CD4-positive, alpha-beta T cell treated with Interleukin-15 for 1 hour (primary cell): ENCODE data around the gene SEMA4G.

ENCODE experiments used
- DNase-seq: peaks from one replicate; pipeline ENCODE4 v3.0.0-alpha.2; 2020

Gene SEMA4G, protein sequence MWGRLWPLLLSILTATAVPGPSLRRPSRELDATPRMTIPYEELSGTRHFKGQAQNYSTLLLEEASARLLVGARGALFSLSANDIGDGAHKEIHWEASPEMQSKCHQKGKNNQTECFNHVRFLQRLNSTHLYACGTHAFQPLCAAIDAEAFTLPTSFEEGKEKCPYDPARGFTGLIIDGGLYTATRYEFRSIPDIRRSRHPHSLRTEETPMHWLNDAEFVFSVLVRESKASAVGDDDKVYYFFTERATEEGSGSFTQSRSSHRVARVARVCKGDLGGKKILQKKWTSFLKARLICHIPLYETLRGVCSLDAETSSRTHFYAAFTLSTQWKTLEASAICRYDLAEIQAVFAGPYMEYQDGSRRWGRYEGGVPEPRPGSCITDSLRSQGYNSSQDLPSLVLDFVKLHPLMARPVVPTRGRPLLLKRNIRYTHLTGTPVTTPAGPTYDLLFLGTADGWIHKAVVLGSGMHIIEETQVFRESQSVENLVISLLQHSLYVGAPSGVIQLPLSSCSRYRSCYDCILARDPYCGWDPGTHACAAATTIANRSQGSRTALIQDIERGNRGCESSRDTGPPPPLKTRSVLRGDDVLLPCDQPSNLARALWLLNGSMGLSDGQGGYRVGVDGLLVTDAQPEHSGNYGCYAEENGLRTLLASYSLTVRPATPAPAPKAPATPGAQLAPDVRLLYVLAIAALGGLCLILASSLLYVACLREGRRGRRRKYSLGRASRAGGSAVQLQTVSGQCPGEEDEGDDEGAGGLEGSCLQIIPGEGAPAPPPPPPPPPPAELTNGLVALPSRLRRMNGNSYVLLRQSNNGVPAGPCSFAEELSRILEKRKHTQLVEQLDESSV

DNA sequence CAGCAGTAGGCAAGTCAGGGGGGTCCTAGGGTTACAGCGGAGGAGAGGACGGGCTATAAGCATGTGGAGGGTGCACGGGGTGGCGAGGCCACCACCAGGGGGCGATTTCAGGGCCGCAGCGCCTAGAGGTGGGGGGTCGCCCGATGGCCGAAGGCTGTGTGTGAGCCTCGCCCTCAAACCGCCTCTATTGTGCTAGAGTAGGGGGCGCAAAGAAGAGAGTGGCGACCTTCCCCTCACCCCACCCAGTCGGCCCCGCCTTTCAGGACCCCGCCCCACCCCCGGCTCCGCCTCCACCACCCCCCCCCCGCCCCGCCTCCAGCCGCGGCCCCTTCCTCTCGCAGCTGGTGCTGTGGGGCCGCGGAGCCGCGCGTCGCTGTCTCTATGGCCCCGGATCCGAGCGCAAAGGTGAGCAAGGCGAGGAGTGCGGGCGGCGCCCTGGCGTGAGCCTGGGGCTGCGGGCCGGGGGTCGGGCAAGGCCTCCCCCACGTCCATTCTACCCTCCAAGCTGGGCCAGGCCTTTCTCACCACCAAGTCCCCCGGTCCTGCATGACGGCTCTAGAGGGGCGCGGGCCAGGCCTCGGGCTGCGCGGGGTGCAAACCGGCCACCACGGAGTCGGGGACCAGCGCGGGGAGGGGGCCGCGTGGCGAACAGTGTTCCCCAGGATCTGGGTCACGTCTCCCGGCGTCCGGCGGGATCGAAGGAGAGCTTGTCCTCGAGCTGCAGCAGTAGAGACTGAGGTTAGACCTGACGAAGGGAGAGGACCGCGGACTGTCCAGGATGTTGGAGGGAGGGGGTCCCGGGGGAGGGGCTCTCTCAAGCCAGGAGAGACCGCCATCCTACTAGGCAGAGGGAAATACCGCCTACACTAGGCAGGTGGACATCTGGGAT lies at the start of gene SEMA4G:
SEMA4G (plus strand) TSS at position 318 of the 889 bp plus-strand sequence. CDS start 3,409 bp downstream, outside the sequence.
- DNase-seq: peak; percentile 41

DNA sequence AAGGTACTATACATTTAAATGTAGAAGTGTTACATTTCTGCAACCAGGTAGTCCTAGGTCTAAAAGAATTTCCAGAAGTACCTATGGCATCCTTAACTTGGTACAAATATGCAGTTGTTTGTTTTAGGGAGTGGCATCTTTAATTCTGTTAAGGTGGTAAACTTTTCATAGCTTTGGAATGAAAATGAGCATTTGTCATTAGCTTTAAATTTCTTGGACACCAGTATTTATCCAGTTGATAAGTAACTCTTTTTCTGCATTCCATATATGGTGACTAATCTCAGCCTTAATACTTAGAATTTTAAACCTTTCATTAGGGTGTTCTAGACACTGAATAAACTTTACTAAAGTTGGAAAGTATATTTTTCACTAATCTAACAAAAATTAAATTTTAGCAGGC lies 45.7 kb upstream of the SEMA4G start:
- no peak for DNase-seq

DNA sequence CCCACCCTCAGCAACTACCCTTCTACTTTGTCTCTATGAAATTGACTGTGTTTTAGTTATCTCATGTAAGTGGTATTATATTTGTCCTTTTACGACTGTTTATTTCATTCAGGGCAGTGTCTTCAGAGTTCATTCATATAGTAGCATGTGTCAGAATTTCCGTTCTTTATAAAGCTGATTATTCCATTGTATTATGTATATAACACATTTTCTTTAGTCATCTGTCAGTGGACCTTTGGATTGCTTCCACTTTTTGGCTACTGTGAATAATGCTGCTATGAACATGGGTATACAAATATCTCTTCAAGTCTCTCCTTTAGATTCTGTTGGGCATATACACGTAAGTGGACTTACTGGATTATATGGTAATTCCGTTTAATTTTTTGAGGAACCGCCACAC lies 42.0 kb upstream of the SEMA4G start:
- DNase-seq: no peak

DNA sequence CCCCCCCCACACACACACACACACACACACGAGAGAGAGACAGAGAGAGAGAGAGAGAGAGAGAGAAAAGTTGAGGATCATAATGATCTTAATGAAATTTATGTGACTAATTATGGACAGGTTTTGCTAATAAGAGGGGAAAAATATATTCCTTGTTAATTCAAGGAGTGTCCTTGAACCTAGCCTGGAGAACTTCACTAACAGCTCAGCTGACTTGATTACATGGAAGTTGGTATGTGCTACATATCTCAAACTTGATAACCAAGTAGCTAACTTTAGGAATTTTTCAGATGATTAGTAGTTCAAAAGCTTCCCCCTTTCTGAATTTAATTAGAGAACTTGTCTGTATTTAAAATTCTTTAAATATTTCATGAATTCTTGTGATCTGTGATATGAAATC lies 41.3 kb upstream of the SEMA4G start:
- no peak for DNase-seq

DNA sequence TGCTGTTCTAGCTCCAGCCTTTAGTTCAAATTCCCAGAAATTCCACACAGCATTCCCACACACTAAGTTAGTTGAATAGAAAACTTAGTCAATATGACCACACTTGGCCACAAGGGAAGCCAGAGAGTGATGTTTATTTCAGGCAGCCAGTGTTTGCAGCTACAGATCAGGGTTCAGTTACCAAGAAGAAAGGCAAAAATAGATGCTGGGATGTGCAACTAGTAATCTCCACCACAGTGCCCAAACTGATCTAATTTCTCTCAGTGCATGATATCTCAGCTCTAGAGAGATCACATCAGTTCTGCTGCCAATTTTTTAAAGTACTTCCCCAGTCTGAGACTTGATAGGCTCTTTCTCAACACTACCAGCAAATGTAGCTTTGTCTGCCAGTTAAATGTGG lies 38.9 kb upstream of the SEMA4G start:
- no peak for DNase-seq

DNA sequence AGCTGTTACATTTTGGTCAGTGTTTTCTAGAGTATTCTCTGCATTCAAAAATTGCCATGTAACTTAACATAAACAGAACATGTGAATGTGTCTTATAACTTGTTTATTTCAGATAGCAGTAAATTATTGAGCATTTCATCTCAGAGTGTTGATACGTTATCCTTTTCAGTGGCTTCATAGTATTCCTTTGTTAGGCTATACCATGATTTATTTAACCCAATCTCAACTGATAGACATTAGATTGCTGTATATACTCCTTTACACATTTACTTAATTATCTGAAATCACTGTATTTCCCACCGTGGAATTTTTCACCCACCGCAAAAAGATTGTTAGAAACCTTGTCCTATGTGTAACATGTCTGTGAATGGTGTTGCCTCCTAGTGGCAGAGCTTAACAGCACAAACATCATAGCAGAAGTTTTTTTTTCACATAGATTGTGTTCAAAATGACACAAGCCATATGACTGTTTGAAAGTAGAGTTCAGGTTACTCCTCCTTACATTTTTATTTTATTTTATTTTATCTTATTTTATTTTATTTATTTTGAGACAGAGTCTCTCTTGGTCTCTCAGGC lies 35.1 kb upstream of the SEMA4G start:
- DNase-seq: no peak

DNA sequence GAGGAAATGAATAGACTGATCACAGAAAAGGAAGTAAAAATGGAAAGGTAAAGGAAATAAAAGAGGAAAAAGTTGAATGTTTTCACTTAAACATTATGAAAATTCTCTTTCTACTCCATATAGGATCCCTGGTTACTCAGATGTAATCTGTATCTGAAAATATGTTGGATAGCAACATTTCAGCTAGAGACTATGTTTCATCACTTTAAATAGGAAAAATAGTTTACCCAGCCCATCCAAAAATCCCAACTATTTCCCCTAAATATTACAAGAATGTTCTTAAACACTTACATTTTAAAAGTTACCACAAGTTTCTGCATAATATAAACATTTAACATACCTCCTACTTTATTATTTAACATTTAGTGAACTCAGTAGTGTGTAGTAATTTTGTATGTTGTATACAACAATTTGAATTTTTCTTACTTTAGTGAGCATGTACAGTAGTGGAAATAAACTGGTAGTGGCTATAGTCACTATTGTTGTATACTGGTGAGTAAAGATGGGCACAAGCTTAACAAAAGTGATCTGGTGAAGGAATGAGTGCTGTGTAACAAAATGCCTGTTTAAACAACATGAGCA lies 29.4 kb upstream of the SEMA4G start:
- DNase-seq: no peak

DNA sequence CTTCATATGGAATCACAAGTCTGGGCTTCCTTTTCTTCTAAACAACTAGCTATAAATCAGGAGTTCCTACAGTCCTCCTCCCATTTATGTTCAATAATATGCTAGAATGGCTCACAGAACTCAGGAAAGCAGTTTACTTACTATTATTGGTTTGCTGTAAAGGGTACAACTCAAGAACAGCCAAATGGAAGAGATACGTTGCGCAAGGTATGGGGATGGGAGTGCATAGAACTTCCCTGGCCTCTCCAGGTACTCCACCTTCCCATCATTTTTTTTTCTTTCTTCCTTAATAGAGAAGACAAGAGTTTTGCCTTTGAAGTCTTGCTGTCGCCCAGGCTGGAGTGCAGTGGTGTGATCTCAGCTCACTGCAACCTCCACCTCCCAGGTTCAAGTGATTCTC lies 27.1 kb upstream of the SEMA4G start:
- no peak for DNase-seq

DNA sequence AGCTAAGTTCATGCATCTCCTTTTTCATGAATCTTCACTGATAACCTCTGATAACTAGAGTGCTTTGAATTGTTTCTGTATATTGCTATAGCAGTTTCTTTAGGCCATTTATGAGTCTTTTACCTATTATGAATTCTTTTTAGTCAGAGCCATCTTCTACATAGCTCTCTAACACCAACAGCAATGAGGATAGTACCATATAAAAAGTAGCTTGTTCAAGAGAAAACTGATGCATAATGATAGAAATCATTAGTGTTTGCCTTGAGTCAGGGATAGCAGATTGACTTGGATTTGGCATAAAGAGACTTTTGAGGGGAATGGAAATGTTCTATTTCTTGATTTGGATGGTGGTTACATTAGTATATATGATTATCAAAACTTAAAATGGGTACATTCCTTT lies 25.8 kb upstream of the SEMA4G start:
- no peak for DNase-seq

DNA sequence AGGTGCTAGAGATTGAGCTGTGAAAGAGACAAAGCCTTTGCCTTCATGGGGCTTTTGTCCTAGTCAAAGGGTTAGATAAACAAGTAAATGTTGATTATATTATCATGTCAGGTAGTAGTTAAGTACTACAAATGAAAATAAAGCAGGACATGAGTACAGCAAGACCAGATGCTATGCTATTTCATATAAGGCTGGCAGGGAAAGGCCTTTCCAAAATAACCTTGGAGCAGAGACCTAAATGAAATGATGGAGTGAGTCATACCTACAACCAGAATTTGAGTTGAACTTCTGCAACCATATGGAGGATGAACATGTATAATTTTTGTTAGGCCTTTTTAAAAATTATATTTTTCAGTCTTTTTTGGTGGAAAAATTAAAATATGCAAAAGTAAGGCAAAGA lies 23.6 kb upstream of the SEMA4G start:
- DNase-seq: no peak

DNA sequence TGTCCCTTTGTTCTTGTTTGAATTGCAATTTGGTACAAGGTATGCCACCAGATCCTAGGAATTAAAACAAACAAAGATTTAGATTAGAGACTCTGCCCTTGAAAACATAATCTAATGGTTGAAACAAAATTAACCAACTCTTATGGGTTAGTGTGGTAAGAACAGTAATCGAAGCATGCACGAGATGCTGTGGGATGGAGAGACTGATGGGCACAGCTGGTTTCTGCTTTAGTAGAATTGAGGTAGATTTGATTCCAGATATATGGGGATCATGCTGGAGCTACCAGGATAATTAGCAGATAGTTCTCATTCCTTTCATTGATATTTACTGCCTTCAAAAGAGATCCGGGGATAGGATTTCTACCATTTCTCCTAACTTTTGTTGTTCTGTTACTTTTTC lies 20.4 kb upstream of the SEMA4G start:
- no peak for DNase-seq

DNA sequence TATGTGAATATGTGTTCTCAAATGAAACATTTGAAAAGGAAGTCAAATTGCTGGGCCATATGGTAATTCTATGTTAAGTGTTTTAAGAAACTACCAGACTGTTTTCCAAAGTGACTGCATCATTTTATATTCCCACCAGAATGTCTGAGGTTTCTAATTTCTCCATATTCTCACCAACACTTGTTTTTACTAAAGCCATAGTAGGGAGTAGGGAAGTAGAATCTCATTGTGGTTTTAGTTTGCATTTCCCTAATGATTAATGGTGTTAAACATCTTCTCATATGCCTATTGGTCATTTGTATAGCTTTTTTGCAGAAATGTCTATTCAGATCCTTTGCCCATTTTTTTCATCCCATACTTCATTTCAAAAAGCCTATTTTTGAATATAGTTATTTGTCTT lies 9.1 kb upstream of the SEMA4G start:
- DNase-seq: no peak

DNA sequence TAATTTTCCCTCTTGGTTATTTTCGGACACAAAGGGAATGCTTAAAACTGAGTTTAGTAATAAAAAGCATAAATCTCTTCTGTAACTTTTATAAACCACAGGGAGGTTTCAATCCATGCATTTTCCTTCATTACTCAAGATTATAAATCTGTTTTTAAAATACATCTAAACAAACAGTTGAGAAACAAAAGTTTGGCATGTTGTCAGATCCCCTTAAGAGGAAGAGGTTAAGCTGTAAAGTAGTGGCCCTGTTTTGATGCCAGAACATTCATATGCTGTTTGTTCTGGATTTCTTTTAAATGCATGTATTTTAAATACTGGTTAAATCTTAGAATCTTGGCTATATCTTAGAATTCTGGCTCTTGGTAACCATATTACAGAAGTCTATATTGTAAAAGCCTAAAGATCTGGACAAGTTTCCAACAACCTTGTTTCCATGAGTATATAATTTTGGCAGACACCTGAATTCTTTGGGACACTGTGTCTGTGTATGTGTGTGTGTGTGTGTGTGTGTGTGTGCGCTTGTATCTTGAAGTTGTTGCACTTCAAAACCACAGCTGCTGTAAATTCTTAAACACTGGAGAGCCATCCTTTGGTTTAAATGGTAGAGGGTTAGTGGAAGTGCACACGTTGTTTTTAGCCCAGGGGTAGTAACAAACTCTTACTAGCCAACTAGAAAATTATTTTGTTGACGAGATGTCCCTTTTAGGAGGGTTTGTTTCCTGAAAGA lies 6.8 kb upstream of the SEMA4G start:
- no peak for DNase-seq

DNA sequence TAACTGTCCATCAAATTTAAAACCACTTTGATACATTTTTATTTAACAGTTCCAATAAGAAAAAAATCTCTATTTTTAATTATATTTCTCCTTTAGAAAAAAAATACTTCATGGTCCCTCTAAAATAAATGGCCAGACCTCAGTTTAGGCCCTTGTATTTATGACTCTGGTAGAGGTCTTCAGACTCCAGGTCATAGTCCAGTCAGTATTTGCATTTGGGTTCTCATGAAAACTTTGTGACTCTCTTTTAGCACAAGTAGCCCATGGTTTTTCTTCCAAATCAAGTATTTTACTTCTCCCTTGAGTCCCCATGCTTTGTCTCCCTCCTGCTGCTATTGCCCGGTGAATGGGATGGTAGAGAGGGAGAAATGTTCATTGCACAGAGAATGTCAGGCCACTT lies 5.5 kb upstream of the SEMA4G start:
- no peak for DNase-seq

DNA sequence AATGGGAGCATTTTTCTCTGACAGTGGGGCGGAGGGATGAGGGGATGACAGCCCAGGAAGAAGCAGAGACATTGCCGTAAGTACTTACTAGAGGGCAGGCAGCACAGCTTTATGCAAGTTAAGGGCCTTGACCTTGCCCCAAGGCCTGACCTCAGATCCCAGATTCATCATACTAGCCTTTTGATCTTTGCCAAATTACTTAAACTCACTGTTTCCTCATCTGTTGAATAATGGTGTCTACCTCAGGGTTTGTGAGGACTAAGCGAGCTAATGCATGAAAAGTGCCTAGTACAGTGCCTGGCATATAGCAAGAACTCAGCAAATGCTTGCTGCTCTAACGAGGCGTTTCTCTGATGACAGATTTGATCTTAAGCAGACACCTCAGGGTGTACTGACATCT lies 3.5 kb upstream of the SEMA4G start:
- DNase-seq: no peak

DNA sequence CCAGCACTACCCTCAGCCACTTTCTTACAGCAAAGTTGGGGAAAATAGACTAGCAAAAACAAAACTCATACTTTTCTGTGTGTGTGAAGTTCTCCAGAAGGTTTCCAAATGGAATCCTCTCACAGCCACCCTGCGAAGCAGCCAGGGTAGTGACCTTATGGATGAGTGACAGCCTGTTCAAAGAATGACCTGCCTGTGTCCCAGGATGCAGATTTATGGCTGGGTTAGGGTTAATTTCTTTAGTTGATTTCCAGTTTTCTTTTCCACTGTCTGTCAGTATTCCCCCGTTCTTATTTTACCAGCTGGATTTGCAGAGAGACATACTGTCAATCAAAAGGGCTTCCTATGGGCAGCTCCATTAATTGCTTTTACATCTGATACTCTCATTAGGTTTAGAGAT lies 2.4 kb upstream of the SEMA4G start:
- DNase-seq: no peak

DNA sequence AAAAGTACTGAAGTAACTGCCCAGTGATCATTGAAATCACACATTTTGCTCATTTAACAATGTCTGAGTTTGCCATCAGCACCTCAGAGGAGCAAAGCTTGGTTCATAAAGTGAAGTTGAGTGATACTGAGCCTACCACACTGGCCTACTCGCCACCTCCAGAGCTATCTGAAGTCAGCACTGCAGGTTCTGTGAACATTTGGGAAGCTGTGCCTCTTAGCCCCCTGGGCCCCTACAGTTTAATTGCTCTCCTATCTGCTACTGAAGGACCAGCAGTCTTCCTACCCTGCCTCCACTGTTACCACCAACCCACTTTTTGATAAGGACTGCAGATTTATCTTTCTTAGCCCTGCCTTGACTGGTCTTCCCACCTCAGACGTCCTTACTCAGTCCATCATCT lies 2.0 kb upstream of the SEMA4G start:
- no peak for DNase-seq

DNA sequence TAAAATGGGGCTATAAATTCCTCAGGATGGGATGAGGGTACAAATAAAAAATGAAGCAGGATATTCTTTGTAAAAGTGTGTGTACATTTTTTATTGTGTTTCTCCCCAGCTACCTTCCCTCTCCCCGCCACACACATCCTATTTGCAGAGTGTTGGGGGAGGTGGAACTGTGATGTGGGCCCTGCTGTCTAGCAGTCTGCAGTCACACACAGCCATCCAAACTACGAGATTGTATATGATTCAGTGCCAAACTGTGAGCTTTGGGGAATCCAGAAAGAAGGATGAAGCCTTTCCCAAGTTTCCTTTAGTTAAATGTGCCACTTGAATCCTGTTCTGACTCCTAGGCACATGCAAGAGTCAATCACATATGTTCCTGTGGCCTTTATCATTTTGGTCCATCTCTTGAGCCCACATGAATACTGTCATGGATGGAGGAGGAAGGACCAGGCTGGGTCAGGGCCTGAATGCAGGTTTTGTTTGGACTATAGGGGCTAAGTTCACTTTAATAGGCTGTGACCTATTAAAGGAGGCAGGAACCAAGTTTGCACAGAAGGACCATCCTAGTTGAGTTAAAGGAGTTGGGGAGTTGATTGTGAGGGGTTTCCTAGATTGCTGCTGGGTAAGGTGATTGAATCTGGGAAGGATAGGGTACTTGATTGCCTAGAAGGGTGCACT lies 1.1 kb upstream of the SEMA4G start:
- no peak for DNase-seq

DNA sequence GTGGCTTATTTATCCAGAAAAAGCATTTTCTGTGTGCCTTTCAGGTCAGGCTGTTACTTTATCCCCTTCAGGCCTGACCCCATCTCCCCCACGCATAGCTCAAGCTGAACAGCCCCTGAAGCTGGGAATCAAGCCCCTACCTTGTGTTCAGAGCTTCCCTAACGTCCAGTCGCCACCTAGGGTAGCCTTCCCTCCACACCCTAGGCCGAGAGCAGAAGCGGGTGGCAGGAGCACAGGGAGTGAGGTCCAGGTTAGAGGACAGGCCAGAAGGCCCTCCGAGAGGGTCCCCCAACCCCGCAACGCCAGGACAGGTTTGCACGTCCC lies 479 bp upstream of the SEMA4G start:
- no peak for DNase-seq

DNA sequence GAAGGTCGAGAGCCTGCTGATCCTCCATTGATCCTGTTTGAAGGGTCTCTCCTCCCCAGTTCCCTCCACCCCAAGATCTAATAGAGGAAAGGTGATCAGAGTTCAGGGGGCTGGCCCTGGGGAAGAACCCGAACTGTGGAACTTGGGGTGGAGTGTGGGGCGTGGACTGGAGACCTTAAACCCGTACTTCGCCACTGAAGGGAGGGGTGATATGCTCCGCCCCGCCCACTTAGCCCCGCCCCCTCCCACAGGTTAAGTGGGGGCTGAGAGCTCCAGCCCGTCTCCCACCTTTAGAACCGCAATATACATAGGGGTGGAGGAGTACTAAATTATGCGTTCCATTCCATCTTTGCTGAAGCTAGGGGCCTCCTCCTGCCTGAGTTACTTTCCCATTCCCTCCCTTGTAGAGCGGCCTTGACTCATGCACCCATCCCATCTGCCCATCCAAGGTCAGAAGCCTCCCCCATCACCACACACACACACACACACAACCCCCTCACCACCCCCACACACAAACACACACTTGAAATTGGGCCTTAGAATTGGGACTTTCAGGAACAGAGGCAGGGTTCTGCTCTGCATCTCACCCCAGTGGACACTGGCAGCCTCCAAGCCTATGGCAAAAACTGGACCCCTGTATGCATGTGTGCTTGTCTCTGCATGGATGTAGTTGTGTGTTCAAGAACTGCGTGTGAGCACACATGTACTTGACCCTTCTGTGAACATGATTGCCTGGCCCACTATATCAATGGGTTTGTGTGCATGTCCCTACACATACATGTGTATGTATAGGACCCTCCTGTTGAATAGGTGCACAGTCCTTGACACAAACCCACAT lies 991 bp downstream of the SEMA4G start:
- DNase-seq: peak; percentile 55
